GM18519 (cell line): ENCODE results near the gene RIN3.
"Not testable (repeated sequence)": the region's sequence is repeated elsewhere in the genome, so short reads cannot be mapped to it uniquely, and the experiment has no call there.

ENCODE experiments used
- ATAC-seq: cut with Tn5 transposase; IDR thresholded peaks from one replicate; pipeline ENCODE4 v1.9.1; 2021; ENCODE audit warnings: mild to moderate bottlenecking, moderate library complexity; ENCODE audit not compliant: unreplicated experiment, low FRiP score

The RIN3 gene

DNA sequence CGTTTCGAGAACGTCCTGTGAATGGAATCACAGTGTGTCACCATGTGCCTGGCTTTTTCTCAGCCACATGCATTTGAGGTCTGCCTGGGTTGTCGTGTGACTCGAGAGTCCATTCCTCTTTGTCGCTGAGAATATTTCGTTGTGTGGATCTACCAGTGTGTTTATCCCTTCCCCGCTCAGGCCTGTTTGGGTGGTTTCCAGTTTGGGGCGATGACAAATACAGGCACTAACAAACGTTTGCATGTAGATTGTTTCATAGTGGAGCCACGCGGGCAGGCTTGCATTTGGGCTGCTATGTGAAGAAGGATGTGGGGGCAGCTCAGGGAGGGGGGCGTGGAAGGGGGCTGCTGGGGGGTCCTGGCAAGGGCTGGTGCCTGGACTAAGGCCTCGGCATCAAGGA, 14.1 kb downstream of the RIN3 start:
- no peak for ATAC-seq

DNA sequence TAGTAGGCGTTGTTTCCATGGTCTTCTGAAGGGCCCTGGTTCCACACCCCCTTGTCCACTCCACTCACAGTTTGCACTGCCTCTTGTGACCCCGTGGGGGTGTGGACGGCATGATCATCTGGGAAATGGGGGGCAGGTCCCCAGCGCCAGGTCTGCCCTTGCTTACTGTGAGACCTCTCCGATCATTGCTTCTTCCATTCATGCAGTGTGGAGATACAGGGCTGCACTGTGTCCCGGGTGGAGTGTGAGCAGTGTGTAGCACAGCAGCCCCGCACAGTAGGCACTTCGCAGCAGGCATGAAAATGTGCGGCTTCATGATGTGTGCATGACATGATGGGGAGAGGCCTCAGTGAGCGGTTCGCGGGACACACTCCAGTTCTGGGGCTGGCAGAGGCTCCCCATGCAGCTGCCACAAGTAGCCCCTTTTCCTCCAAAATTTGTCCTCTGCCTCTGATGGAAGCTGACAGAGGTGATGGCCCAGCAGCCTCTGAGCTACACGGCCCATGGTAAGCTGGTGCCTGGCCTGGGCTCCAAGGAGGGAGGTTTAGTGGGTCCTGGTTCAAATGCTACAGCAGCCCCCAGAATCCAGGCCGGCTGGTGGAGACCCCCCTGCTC, 15.0 kb downstream of the RIN3 start:
- ATAC-seq = no peak

DNA sequence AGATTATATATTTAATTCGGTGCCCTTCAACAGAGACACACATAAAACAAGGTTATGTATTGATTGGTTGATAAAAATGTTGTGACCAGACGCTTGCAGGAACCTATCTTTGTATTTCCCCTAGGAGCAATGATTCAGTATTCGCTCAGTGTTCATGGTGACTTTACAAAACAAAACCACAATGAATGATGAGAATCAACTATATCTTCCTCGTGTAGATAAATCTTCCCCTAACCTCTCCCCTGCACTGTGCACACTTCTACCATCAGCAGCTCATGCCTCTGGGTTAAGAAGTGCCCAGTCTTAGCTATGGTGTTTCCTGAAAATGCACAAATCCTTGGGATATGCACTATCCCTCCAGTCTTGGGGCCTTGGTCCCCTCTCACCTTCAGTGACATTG, 16.3 kb downstream of the RIN3 start:
- no peak for ATAC-seq

DNA sequence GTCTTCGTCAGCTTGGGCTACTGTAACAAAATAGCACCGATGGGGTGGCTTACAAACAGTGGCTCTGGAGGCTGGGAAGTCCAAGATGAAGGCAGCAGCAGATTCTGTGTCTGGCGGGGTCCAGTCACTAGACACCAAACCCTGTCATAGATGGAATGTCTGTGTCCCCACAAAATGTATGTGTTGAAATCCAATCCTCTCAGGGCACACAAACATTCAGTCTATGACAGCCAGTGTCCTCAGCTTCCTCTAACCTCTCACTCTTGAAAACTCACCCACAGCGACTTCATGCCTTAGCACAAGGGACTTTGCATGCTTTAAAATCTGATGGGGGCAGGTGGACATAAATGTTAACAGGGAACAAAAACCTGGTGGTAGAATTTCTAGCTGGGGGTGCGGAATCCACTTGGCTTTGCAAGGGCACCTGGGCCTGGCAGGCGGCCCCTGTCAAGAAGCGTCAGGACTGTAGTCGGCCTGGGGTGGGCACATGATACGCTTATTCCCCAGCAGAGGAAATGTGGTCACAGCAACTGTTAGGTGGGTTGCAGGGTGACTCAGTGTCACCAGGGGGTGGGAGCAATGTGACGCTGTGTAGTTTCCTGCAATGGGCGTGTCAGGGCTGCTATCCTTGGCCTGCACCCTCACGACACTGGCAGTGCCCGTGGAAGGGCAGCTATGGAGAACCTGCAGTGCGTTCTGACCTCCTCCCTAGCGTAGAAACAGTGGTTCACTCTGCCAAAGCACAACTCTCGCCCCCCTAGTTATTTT, 17.7 kb downstream of the RIN3 start:
- ATAC-seq = no peak

DNA sequence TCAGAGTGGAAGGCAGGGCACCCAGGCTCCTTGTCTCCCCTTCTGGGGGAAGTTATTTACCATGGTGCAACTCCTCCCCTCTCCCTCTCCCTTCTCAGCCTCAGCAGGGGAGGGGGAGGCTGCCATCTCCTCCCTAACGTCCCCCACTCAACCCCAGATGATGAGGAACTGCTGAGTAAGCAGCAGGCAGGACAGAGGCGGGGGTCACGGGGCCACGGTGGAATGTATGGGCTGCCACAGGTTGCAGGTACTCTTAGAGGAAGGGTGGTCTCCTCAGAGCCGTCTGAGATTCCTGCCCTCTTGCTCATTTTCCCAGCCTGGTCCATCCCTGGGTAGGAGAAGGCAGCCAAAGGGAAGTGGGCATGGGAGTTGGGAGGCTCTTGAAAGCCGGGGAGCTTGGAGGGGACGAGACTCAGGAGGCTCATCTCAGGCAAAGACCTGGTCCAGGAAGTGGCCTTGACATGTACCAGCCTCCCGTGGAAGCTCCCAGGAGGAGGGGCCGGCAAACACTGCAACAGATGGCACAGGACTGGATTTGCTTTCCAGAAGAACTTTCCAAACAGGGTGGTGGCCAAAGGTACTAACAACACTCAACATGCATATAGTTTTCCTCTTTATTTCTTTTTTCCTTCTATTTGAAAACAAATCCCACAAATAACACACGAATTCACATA, 19.0 kb downstream of the RIN3 start:
- no peak for ATAC-seq

DNA sequence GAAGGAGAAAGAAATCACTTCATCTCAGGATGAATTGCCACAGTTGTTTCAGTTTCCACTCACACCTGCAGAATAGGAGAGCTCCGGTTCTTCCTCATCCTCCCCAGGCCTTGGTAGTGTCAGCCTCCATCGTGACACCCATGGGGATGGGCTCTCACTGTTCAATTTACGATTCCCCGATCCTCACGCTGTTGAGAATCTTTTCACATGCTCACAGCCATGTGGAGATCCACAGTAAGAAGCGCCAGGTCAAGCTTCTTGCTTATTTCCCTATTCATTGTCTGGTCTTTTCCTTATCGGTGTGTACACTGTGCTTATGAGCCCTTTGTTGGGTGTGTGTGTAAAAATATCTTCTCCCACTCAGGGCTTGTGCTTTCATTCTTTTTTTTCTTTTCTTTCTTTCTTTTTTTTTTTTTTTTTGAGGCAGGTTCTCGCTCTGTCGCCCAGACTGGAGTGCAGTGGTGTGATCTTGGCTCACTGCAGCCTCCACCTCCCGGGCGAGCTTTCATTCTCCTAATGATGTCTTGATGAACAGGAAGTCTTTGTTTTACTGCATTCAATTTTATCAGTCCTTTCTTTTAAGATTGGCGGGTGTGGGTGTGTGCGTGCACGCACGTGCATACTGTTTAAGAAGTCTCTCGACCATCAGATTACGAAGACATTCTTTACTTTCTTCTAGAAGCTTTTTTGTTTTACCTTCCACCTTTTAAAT, 21.5 kb downstream of the RIN3 start:
- no peak for ATAC-seq

DNA sequence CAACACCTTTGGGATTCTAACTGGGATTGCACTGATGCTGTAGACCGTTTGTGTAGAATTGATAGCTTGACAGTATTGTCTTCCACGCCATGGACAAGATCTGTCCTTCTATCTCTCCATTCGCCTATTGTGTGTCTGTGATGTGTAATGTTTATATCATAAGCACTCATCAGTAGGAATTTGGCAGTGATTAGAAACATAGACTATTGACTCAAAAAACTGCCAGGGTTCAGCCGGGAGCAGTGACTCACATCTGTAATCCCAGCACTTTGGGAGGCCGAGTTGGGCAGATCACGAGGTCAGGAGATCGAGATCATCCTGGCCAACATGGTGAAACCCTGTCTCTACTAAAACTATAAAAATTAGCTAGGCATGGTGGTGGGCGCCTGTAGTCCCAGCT, 22.6 kb downstream of the RIN3 start:
- not testable (repeated sequence) for ATAC-seq

DNA sequence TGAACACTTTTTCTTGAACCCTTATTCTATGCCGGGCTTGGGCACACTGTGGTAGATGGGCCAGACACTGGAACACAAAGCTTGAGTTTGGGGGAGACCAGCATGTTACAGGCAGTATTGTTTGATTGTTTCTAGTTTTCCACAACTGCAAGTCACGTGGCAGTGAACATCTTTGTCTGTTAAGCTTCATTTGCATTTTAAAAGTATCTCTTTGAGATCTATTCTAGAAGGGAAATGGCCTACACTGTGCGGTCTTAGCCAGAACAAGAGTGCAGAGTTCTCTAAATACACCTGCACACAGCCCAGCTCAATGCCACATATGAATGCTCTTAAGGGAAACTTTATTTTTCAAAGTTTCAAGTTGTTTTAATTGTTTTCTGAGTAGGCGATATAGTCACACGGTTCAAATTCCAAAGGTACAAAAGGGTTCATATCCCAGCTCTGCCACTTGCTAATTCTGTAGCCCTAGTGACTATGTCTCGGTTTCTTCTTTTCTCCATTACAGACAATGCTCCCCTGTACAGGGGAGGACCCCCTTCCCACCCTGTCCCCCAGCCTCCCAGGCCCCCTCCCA, 24.9 kb downstream of the RIN3 start:
- ATAC-seq = peak; percentile 78

DNA sequence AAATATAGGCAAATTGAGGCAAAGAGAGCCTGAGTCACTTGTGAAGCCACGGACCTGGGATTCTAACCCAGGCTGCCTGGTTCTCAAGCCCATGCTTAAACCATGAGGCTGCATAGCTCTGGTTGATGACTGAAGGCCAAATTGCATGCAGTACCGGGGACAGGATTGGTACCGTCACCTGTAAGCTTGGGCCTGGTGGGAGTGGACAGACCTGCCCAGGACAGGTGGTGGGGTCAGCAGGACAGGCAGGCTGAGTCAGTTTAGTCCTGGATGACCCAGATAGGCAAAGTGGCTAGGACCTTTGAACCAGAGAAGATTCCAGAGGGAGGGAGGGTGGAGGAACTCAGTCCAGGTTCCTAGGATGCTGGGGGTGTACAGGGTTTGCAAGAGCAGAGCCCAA, 25.8 kb downstream of the RIN3 start:
- no peak for ATAC-seq

DNA sequence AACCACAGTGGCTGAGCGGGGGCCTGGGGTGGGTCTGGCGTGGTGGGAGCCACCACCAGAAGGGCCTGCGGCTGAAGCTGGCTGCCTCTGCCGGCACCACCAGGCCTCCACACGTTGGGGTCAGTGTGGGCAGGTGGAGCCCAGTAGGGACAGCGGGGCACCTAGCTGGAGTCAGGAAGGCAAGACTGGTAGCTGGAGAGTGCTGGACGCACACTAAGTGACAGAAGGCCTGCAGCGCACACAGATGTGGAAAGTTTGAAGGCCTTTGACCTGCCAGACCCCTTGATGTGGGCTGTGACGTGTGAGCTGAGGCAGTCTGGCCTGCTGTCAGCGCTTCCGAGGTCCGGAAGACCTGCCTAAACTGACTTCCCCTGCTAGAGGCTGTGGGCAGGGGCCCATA, 26.3 kb downstream of the RIN3 start:
- ATAC-seq = no peak

DNA sequence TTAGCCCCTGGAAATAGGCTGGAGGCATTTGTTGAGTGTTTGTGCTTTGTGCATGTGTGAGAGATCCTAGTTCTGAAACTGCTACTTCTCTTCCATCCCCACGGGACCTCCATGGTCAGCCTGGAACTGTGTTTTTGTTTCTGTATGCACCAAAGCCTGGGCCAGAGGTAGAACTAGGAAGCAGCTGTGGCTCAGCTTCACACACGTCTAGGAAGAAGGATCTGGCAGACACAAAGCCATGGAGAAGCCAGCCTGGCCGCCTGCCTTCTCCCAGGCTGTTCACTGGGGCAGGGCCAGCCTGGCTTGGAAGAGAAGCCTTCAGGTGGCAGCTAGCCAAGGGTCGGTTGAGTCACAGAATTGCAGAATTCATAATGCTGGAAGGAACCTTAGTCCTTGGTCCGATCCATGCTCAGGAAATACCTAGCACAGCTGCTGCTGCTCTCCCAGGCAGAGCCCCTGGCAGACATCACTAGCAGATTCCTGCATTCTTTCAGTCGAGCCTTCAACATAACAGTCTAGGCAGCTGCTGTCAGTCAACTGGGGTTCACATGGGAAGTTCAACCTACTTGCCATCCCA, 27.0 kb downstream of the RIN3 start:
- no peak for ATAC-seq

DNA sequence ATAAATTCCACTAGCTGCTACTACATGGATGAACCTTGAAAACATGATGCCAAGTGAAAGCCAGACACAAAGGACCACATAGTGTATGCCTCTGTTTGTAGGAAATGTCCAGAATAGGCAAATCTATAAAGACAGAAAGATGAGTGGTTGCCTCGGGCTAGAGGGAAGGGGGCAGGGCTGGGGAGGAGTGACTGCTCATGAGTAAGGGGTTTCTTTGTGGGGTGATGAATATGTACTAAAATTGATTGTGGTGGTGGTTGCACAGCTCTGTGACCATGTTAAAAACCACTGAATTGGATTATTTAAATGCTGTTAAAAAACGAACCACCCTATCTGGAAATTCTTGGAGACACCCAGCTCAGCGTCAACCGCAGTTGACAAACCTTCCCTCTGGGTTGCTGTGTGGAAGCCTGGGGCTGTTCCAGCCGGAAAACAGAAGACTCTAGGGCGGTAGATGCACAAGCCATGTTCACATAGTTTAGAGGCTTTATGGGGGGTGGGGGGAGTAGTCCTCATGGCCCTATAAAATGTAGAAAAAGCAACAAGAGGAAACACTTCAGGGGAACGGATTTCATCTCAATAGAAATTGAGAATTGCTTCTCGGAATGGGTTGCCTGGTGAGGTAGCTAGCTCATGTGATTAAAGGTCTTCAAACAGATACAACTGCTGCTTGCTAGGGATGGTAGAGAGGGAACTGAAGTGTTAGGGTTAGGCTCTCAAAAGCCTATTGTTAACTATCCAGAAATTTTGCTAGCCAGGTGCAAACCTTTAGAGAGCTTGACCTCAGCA, 29.4 kb downstream of the RIN3 start:
- ATAC-seq = no peak

DNA sequence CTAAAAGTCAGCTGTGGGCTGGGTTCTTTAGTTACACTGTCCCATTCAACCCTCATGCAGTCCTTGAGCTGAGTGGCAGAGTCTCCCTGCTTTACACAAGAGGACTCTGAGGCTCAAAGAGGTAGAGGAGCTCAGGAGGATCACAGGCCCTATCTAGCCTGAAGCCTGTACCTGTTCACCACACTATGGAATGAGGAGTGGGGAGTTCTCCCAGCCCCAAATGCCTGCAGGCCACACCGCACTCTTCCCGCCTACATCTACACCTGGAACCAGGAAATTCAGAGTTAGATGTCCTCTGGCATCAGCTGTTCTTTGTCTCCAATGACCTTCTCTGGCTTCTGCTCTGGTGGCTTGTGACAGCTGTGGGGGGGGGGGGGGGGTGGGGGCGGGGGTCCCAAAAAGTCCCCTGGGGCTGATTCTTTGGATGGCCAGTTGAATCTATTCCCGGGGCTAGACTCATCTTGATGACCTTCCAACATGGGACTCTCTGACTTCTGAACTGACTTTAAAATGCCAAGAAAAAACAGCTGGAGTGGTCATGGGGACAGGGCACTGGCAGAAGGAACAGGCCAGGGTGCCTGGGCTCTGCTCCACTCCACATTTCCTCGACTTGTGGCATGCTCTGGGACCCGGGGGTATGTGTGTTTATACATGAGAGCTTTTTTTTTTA, 30.6 kb downstream of the RIN3 start:
- ATAC-seq = no peak

DNA sequence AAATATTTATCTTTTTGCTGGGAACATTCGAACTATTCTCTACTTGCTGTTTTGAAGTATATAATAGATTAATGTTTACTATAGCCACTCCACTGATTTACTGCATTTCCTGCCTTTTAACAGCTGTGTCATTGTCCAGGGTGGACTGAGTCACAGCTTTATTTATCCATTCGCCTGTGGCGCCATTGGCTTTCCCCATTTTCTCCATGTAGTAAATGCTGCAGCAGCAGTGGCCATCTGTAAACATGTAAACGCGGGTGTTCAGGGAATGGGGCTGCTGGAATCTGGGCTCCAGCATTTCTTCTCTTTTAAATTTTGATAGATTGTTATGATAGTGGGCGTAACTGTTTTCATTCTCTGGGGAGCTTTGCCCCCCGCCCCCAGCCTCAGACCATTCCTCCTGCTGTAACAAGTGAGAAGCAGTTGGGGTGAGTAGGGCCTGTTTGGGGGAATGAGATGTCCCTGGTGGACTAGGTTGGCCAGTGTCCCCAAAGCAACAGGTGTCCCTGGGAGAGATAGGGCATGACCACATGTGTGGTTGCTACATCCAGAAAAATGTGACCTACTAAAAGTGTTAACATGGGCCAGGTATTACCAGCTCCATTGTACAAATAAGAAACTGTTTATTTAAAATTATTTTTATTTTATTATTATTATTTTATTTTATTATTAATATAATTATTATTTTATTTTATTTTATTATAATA, 32.9 kb downstream of the RIN3 start:
- no peak for ATAC-seq

DNA sequence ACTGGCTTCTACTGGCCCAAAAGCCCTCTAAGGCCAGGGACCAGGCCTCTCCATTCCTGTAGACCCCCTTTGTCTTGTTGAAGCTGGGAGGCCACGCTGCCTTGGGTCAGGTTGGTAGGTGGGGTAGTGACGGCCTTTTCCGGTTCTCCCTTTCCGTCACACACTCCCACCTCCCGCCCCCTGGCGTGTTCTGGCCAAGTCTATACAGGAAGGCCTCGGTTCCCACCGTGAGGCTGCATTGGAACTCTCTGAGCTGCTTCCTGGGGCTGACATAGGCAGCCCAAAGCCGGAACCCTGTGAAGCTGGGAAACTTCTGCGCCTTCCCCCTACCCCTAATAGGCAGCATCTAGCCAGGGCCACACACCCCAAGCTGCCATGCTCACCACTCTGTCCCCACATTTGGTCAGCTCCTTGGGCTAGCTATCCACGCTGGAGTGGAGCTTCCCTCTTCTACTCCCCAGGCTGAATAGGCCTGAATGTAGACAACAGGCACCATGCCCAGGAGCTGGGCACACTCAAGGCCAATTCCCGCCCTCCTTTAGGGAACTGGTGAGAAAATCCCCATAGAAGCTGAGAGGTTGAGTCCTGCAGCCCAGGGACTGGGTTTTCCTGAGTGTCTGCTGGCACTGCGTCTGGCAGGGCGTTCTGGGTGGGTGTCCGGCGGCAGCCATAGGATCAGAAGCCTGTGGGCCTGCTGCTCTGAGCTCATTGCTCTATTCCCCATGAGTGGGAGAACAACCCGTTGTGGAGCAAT, 35.7 kb downstream of the RIN3 start:
- no peak for ATAC-seq

DNA sequence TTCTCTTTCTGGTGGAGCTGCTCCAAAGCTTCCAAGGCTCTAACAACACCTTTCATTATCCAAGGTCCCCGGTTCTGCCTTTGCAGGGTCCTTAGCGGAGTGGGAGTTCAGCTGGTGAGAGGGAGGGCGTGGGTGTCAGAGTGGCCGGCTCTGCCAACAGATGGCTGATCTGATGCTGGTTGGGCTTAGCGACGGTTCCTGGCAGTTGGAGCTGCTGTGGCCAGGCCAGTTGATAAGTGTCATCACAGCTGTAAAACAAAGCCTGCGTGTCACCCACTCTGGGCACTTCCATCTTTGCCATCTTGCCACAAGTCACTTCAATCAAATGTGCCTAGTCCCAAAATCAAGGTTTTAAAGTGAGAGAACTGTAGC, 36.3 kb downstream of the RIN3 start:
- no peak for ATAC-seq

DNA sequence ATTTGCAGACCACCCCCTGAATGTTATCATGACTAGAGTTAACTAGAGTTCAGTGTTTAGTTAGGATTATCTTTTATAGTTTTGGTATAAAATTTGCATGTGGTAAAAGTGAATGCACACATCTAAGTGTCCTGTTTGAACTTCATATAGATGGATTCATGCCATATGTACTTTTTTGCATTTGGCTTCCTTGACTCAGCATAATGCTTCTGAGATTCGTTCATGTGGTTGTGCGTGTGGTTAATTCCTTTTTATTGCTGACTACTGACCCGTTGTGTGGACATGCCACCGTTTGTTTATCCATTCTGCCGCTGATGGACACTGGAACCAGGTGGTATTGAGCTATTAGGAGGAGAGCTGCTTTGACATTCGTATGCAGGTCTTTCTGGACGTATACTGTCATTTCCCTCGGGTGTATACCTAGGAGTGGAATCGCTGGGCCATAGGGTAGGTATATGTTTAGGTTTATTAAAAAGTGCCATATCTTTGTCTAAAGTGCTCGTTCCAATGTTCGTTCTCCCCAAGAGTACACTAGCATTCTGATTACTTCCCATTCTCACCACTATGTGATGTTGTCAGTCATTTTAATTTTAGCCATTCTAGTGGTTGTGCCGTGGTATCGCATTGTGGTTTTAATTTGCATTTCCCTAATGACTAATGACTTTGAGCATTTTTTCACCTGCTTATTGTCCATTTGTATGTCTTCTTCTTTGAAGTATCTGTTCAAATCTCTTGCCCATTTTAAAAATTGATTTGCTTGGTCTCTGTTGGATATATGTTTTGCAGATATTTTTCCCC, 37.7 kb downstream of the RIN3 start:
- peak; percentile 89 for ATAC-seq
